HFF-Myc (cell line): ENCODE data around the gene GRK3.

Experiments used
- DNase-seq: peaks from one replicate; pipeline ENCODE4 v3.0.0-alpha.2; 2011; ENCODE audit warnings: low read depth; ENCODE audit errors: extremely low read depth
- H3K4me3 ChIP-seq: replicated peaks from 2 replicates; pipeline ENCODE4 v1.5.1; 2011; ENCODE audit warnings: low read depth, mild to moderate bottlenecking, control low read depth, low read length
- TF ChIP-seq, protein P1 (sequence below): IDR thresholded peaks from 2 replicates; pipeline ENCODE4 v1.5.1; 2012; ENCODE audit warnings: mild to moderate bottlenecking, low read depth, low read length, control low read depth; ENCODE audit errors: missing control alignments

GRK3 gene

DNA sequence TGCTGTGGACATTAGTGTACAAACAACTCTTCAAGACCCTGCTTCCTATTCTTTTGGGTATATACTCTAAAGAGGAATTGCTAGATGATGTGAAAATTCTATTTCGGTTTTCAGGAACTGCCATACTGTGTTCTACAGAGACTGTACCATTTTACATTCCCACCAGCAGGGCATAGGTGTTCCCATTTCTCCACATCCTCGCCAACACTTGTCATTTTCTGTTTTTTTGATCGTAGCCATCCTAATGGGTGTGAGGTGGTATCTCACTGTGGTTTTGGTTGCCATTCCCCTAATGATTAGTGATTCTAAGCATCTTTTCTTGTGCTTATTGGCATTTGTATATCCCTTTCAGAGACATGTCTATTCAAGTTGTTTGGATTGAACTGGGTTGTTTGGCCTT lies 29.8 kb upstream of the GRK3 start:
- TF ChIP-seq, protein P1, sequence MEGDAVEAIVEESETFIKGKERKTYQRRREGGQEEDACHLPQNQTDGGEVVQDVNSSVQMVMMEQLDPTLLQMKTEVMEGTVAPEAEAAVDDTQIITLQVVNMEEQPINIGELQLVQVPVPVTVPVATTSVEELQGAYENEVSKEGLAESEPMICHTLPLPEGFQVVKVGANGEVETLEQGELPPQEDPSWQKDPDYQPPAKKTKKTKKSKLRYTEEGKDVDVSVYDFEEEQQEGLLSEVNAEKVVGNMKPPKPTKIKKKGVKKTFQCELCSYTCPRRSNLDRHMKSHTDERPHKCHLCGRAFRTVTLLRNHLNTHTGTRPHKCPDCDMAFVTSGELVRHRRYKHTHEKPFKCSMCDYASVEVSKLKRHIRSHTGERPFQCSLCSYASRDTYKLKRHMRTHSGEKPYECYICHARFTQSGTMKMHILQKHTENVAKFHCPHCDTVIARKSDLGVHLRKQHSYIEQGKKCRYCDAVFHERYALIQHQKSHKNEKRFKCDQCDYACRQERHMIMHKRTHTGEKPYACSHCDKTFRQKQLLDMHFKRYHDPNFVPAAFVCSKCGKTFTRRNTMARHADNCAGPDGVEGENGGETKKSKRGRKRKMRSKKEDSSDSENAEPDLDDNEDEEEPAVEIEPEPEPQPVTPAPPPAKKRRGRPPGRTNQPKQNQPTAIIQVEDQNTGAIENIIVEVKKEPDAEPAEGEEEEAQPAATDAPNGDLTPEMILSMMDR, result no peak
- no peak overlapping the region for H3K4me3 ChIP-seq
- DNase-seq, result no peak

DNA sequence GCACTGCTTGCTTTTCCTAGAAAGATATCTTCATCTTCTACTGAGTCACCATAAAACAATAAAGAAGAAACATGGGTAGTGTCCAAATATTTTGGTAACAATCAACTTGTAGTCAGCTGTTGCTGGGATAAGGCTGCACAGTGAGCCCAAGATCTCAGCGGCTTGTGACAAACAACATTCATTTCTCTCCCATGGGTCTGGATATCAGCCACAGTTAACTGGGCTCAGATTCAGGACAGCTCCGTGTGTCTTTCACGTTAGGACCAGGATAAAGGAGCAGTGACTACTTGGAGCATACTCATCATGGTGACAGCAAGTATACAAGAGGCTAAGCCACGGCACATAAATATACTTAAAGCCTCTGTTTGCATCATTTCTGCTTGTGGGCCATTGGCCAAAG lies 27.9 kb upstream of the GRK3 start:
- TF ChIP-seq, protein P1, result no peak
- no peak for DNase-seq
- H3K4me3 ChIP-seq, result no peak overlapping the region

DNA sequence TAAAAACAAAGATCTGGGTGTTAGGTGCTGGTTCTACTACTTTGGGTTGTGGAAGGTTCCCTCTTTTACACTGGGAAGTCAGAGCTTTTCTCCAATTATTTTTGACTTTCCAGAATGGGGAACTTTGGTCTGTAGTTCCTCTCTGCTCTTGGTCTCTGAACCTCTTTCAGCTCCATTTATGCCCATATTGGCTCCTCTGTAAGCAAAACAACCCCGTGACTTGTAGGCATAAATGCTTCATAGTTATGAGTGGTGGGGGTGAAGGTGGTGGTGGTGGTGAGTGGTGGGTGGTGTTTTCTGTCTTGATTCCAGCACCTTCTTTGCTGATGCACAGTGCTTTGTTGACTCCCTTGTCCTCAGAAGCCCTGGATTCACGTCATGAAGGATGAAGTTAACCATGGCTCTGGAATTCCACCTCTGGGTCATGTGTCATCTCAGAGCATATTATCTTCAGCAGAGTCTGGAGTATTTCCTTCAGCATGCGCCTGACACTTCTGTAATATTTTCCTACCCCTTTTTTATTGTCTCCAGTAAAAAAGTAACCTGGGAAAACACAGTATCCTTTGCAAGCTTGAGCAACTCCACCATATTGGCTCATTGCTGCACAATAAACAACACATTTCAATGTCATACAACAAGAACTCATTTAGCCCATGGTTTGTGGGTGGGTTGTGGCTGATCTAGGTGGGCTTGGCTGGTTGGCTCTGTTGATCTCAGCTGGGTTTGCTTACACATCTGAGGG lies 24.1 kb upstream of the GRK3 start:
- DNase-seq, result no peak
- H3K4me3 ChIP-seq, result no peak overlapping the region
- TF ChIP-seq, protein P1, result no peak

DNA sequence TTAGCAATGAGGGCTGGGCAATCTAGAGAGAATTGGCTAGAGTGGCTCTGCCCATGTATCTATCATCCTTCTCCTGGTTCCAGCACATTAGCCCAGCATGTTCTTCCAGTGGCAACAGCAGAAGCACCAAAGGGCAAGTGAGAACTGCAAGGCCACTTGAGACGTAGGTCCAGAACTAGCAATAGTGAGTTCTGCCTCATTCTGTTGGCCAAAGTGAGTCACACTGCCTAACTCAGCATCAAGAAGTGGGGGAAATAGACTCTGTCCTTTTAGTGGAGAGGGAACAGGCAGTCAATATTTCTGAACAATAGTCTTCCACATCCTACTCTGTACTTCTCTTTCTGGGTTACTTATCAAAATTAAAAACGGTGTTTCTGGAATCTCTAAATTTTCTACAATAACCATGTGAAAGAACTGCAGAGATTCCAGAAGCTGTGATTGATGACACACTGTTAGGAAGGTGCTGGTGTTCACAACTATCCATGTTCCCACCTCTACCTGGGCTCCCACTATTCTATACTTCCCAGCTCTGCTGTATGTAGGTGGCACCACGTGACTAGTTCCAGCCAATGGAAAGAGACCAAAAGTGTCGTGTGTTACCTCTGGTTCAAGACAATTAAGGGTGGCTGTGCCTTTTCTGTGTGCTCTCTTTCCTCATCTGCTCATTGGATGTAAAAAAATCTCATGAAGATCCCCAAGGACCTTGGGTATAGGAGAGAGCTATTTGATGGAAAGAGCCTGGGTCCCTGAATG lies 23.4 kb upstream of the GRK3 start:
- DNase-seq, result no peak
- no peak overlapping the region for H3K4me3 ChIP-seq
- TF ChIP-seq, protein P1, result no peak

DNA sequence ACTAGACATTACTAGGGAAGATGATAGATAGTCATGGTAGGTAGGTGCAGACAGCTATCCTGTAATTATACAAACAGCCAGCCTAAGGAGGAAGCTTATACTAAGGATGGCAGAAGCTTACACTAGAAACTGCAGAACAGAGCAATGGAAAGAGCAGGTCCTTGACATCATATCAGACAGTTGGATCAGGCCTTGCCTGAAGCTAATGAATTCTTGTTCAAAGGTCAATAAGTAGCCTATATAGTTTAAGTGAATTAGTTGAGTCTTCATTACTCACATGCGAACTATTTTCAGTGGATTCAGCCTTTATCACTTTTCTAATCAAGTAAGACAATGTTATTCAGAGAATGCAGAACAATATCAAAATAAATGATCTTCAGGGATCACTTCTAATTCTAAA lies 22.3 kb upstream of the GRK3 start:
- no peak for DNase-seq
- H3K4me3 ChIP-seq, result no peak overlapping the region
- TF ChIP-seq, protein P1, result no peak

DNA sequence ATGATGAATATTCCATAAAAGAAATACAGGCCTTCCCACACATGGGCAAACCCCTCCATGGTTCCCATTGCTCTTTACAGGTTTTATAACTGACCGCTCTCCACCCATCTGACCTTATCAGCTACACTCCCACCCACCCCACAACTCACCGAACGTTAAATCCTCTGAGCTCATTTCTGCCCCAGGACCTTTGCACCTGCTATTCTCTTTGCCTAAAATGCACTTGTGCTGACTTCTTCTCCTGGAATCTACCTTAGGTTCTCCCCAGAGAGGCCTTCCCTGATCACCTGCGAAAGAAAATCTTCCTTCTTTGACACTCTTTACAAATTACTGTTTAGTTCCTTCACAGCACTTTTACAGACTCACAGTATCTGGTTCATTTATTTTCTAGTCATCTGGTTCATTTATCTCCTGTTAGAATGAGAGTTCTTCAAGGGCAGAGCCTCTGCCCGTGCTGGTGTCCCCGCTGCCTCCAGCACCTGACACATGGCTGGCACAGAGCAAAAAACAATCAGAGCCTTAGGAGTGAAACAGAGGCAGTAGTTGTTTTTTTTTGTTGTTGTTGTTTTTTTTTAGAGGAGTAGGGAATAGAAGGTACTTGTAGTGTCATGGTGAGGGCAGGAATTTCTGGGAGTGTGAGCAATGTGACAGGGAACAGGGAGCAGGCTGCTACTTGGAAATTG lies 21.6 kb upstream of the GRK3 start:
- no peak overlapping the region for H3K4me3 ChIP-seq
- TF ChIP-seq, protein P1, result no peak
- DNase-seq, result no peak
